HG03064 (cell line): ENCODE results near the gene MAD1L1.

Source experiments
- ATAC-seq: cut with Tn5 transposase; IDR thresholded peaks from one replicate; pipeline ENCODE4 v1.9.1; 2021; ENCODE audit warnings: low read depth; ENCODE audit not compliant: unreplicated experiment

The MAD1L1 gene

DNA sequence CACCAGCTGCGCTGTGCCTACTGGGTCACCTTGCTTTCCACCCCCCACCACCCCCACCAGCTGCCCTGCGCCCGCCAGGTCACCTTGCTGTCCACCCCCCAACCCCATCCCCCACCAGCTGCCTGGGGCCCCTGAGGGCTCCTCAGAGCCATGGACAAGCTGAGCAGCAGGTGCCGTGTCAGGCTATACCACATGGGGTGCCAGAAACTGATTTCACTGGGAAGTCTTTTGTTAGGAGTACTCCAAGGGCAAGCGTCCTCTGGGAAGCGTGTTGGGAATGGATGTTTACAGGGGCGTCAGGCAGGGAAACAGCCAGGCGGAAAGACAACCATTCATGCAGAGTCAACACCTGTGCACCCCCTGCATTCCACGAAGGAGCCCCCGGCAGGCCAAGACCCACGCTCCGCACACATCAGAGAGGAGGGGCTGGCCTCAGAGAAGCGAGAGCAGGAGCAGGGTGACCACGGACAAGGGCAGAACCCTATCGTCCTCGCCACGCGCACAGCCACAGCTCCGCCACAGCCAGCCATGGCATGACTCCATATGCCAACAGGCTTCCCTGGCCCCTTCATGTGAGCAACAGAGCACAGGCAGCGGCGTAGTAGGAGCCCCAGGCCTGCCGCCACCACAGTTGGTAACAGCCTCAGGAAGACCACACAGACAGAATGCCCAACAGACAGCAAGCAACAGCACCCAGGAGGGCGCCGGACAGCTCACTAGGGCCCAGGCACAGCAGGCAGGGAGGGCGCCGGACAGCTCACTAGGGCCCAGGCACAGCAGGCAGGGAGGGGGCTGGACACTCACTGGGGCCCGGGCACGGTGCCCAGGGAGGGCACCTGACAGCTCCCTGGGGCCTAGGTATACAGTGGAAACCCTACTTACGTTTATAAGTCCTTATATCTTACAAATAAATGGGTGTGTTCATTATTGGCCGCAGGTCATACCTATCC lies 180.8 kb downstream of the MAD1L1 start:
- ATAC-seq = no peak

DNA sequence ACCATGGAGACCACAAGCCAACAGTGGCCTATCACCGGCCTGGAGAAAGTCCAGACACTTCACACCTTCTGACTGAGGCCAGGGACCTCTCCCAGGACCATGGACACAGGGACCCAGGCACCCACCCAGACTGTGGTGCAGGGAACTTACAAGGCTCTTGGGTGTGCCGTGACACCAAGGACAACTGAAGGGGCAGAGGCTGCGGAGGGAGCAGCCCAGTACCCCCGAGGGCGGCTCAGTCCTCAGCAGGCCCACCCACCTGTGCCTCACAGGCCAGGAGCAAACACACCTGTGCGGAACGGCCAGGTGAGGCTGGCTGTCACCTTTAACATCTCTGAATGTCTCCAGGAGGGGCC lies 182.3 kb downstream of the MAD1L1 start:
- no peak for ATAC-seq

DNA sequence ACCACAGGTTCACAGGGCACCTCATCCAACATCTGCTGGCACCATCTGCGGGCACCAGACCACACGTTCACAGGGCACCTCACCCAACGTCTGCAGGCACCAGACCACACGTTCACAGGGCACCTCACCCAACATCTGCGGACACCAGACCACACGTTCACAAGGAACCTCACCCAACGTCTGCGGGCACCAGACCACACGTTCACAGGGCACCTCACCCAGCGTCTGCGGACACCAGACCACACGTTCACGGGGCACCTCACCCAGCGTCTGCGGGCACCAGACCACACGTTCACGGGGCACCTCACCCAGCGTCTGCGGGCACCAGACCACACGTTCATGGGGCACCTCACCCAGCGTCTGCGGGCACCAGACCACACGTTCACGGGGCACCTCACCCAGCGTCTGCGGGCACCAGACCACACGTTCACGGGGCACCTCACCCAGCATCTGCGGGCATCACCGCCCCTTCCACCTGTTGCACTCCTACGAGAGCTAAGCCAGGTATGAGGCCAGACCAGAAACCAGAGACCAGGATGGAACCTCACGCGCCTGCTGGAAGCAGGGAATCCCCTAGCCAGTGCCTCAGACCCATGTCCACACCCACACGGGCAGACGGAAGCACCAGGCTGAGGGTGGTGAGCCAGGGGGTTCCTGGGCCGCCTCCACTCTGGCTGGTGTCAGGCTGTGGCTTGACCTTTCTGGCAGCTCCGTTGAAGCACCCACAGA lies 182.8 kb downstream of the MAD1L1 start:
- ATAC-seq = no peak

DNA sequence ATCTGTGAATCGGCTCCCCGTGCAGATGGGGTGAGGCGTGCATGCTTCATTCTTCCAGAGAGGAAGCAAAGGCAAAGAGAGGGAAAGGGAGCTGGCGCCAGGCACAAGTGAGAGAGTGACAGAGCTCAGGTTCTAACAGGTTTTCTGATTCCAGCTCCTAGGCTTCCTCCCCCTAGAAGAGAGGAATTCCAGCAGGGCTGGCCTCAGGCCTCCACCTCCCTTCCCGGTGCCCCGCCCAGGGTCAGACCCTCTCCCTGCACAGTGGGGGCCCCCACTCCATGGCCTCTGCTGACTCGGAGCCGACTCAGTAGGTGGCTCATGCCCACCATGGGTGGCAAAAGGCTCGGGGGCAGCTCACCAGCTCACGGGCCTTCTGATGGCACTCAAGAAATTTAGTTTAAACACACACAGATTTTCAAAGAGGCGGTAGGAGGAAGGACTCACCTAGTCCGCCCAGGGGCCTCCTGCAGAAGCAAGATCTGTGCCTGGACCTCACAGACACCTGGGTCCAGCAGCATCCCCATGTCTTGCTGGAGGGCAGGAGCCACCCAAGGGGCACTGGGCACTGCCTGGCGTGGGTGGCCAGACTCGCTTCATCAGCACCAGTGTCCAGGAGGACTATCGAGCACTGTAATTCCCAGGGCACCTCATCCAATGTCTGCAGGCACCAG lies 183.5 kb downstream of the MAD1L1 start:
- ATAC-seq = no peak

DNA sequence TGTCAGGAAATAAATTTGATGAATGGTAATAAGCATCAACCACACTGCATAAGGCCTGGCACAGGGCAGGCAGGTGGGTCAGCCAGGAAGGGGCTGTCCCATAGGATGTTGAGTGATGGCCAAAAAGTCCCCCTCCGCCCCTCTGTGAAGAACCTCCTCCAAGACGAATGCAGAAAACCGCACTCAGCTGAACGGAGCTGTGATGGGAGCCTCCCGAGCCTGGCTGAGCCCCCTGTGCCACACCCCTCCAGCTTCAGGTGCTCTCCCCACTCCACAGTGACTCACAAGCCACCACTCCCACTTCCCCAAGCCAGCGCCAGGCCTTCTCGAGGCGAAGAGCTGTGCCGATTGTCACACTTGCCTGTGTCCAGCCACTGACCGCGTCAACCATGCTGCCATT lies 184.2 kb downstream of the MAD1L1 start:
- no peak for ATAC-seq

DNA sequence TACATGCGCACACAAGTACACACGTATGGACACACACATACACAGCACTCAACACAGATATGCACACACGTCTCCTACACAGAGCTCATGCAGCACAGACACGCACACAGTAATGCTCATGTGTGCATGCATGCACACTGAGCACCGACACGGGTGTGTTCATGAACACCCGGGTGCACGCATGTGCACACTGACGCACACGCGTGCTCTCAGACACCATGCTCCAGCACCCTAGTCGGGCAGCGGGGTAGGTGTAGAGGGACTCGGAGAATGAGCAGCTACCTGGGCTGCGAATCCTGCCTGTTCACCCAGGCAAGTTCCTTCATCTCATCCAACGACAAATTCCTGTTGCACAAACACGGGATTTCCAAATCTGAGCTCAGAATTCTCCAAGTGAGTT lies 184.7 kb downstream of the MAD1L1 start:
- ATAC-seq = no peak

DNA sequence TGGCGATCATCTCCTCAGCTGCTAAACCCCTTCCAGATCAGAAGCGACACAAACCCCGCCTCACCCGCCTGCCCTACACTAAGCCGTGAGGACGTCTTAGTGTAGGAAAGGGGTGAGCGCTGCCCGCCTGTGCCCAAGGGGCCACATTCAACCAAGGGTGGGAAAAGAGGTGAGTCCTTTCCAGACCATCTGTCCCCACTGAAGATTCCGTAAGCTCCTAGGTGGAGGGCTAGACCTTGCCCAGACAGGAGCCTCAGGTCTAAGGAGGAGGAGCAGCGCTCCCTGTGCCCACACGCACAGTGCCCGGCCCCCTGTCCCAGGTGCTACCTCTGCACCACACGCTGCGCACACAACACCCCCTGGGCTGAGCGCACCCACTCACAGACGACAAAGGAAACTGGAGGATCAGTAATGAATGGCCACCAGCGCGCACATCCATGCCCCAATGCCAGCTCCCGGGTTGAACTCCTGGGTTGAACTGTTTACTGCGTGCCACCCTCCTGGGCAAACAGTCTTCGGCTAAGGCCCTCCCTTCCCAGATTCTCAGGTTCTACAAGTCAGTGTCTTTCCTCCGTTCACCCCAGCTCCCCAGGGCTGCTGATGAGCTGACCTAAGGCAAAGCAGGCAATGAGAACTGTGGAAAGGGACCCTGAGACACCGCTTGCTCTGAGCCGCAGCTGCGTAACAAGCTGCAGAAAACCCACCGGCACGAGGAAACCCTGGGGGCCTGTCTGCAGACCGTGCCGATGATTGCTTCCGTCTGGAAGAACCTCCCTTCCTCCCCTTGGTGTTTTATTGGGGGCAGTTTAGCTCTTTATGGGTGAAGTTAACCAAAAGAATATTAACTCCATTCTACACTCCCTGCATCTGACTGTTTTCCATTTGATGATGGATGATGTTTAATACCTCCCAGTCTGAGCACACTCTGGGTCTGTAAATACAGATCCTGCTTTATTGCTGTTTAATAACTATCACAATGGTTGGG lies 185.9 kb downstream of the MAD1L1 start:
- no peak for ATAC-seq

DNA sequence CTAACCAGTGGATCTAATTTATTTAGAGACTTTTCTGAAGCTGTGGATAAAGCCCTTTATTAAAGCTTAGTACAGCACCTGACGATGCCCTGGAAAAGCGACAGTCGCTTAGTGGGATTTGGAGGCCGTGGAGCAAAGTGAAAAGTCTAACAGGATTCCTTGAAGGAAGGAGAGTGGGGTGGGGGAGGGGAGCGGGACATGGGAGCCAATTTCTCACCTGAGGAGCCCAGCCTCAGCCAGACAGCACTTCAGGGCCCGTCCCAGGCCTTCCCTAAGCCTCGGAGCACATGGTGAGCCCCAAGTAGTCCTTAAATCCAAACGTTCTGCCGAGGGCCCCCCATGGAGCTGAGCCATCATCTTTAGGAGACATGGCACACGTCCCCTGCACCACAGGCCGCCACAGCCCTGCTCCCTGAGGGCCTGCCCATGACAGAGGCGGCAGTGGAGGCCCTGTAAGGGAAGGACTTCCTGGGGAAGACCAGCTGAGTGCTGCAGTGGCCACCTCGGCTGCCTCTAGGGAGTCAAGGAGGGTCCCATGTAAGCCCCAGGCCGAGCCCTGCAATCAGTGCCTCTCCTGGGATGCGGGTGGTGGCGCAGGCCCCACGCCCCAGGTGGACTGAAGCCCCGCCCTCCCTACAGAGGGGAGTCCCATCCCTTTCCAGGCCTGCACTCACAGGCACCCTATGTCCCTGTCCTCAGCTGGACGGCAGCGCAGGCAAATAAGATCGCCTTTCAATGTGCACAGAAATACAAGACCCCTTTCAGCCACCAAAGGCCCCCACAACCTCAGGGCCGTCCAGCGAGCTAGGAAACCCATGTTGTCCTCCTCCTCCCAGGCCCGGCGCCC lies 187.0 kb downstream of the MAD1L1 start:
- no peak for ATAC-seq

DNA sequence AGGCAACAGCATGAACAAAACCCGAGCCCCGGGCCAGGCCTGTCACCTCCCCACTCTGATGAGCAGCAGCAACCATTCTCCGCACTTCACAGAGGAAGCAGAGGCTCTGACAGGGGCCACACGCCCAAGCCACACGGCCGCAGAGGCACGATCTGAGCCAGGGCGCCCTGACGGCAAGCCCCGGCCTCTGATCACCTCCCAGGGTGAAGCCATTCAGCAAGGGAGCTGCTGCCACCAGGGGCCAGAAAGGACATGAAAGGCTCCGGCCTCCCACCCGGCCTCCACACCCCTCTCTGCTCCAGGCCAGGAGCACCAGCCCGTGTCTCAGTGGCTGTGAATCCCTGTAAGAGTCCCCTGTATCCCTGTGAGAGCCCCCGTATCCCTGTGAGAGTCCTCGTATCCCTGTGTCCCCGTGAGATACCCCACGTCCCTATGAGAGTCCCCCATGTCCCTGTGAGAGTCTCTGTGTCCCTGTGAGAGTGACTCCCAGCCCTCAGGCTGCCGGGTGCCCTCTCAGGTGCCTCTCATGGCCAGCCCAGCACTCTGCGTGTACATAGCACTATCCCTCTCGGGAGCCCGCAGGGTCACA lies 187.8 kb downstream of the MAD1L1 start:
- ATAC-seq = no peak

DNA sequence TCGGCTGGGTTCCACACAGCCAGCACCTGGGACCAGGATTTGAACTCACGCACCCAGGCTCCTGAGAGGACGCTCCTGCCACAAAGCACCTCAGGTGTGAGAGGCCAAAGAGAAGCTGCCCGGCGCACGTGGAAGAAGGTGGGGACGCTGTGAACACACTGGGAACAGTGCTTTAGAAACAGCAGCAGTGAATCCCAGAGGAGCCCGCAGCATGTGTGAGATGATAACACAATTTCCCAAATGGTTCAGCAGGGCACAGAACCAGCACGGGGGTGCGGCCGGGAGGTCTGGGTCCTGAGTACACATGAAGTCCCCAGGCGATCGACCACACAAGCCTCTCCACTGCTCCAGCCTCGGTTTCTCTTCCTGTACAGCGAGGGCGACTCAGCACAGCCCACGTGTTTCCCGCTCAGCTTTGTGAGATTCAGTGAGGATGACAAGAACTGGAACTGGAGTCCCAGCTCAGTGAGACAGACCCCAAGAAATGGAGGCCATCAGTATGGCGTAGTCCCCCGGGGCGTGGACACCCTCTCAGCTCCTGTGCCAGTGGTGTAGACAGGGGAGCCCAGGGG lies 188.3 kb downstream of the MAD1L1 start:
- ATAC-seq = no peak

DNA sequence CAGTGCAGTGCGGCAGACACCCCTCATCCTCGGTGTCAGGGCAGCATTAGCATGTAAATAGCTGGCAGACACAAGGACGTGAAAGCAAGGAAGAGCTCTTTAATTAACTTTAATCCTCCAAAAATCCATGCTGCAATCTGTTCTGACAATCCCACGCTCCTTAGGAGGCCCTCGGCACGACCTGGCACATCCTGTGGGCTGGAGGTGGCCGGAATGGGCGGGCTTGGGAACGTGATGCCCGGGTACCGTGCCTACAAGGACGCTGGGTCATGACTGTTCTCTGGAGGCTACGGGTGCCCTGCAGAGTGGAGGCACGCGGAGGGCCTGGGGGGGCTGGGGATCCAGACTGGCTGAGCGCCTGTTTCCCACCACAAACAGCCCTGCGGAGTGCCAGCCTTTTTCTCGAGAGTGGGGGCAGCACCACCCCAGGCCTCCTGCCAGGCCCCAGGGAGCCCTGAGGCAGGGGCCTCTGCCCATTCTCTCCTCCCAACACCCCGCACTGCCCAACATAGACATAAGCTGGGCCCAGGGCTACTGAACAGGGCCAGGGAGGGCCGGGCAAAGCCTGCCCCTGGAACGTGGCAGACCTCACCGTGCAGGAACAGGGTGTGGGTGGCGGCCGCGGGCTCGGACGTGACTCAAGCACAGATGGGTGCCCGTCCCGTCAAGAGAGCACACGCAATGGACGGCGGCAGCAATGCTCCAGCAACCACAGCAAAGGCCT lies 189.3 kb downstream of the MAD1L1 start:
- ATAC-seq = no peak

DNA sequence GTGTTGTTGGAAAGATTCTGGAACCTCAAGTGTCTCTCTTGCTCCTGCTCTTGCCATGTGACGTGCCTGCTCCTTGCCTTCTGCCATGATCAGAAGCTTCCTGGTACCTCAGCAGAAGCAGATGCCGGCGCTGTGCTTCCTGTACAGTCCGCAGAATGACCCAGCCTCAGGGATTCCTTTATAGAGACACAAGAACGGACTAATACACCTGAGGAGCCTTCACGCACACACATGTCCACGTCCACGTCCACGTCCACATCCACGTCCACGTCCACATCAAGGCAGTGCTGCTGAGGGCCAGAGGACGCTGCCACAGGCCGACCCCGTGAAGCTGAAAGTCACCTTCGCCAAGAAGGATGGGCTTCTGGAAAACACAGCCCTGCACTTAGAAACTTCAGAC lies 190.1 kb downstream of the MAD1L1 start:
- no peak for ATAC-seq

DNA sequence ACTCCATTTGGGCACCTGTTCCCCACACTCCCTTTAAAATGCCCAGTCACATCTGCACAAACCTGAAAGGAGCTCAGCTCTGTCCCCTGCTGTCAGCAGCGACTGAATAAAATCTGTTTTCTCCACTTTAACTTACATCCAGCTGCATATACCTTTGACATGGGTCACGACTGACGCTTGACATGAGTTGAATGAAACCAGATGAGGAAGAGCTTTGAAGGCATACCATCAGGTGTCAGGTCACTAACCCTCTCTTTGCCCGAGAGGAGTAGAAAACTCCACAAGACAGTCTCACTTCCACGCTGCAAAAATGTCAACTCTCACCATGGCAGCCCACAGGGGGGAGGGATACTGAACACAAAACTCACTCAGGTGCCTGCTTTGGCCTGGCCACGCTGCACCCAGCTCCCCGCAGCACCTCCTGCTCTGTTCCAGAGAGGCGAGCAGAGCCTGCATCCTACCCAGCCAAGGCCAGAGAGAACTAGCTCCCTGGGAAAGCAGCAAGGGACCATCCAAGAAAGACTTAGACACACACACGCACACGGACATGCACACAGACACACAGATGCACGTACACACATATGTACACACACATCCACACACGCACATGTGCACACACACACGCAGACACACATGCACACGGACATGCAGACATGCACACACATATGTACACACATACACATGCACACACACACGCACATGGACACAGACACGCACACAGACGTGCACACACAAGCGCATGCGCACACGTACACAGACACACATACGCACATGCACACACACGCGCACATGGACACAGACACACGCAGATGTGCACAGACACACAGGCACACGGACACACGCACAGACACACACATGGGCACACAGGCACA lies 191.0 kb downstream of the MAD1L1 start:
- ATAC-seq = no peak

DNA sequence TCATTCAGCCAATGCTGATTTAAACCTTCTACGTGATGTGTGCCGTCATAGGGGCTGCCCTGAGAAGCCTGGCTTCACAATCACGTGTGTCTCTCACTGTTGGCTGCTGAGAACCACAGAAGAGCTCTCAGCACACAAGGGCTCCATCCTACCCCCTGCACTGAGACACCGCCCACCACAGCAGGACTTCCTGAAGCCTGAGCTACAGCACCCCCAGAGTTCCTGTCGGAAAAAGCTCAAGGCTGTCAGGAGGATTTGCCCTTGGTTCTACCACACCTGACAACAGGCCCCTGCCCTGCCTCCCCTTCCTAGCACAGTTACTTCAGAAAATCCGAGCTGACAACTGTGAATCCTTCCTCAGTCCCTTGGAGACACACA lies 191.9 kb downstream of the MAD1L1 start:
- no peak for ATAC-seq

DNA sequence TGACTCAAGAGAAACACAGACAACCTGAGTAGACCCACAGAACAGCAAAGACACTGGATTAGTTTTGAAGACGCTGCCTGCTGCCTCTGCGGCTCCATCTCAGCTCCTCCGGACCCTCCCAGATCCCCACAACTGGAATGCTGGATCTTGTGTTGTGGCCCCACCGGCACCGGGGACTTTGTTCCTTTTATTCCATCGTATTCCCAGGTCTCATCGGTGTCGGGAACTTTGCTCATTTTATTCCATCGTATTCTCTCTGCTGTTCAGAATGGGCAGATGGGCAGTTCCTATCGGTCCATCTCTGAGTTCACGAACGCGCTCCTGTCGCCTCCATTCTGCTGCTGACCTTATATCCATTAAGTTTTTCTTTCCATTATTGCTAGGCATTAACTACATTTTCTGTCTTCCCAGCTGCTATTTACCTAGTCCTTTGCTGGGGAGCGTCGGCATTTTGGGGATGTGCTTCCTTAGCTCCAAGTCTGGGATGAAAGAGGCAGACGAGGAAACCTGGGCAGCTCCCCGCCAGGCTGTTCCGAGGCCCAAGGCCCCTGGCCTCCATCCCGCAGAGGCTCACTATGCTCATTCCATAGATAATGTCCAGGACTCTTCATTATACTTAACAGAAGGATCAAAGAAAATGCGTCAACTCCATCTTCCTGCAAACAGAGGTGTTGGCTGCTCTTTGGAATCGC lies 192.4 kb downstream of the MAD1L1 start:
- no peak for ATAC-seq

DNA sequence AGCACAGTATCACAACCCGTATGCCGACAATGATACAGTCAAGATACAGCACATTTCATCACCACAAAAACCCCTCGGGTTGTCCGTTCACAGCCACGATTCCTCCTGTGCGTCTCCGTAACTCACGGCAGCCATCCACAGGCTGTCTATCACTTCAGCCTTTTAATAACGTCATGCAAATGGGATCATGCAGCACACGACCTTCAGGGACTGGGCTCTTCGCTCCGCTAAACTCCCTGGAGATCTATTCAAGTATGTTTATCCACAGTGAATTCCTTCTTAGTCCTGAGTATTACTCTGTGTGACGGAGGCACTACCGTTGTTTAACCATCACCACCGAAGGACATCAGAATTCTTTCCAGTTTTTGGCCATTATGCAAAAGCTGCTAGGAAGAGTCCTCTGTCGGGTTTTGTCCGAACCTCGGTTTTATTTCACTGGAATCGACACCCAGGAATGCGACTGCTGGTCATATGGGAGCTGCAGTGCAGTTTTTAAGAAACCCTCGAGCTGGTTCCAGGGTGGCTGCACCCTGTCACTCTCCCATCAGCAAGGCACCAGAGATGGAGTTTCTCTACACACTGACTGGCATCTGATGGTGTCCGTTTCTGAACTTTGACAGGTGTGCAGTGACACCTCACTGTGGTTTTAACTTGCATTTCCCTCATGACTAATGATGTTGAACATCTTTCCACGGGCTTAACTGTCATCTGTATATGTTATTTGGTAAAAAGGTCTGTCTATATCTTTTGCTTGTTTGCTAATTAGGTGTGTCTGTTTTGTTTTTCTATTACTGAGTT lies 193.6 kb downstream of the MAD1L1 start:
- no peak for ATAC-seq
